HG03432 (cell line): ENCODE results near the gene DDX1.
"Not testable (repeated sequence)": the region's sequence is repeated elsewhere in the genome, so short reads cannot be mapped to it uniquely, and the experiment has no call there.

ENCODE experiments used
- ATAC-seq: cut with Tn5 transposase; IDR thresholded peaks from one replicate; pipeline ENCODE4 v1.9.1; 2021; ENCODE audit warnings: mild to moderate bottlenecking, moderate library complexity; ENCODE audit not compliant: unreplicated experiment

DDX1 gene

GRCh38 chr2:15672961-15673918 is 81.6 kb downstream of the DDX1 start:
- ATAC-seq = no peak

DNA sequence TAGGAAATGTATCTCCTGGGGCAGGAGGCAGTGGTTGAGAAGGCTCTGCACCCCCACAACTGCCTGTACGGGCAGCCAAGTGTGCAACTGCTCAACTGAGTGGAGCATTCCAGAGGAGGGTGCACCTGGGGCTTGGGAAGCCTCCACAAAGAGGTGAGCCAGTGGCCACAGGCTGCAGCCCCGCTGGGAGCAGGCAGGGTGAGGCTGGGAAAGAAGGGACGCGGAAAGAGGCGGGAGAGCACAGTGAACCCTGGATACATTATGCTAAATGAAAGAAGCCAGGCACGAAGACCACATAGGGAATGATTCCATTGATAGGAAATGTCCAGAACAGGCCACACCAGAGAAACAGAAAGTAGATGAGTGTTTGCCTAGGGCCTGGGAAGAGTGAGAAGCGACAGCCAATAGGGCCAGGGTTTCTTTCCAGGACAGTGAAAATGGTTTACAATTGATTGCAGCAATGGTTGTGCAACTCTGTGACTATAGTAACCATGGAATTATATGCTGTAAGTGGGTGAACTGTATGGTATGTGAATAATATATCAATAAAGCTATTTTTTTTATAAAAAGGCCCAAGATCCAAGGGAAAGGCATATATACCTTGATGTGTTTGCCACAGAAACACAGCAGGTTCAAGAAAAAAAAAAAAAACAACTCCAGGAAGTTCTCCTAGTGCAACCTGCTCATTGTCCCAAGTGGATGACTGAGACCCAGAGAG is 82.4 kb downstream of the DDX1 start:
- ATAC-seq = no peak

GRCh38 chr2:15674637-15675455 is 83.2 kb downstream of the DDX1 start:
- no peak for ATAC-seq

- ATAC-seq = no peak
Measured at GRCh38 chr2:15675456-15676195, 84.0 kb downstream of the DDX1 start.

GRCh38 chr2:15677141-15677843 is 85.6 kb downstream of the DDX1 start:
- no peak for ATAC-seq

GRCh38 chr2:15678346-15678745 is 86.7 kb downstream of the DDX1 start:
- no peak for ATAC-seq

GRCh38 chr2:15678909-15679308 is 87.2 kb downstream of the DDX1 start:
- ATAC-seq = no peak

GRCh38 chr2:15679386-15679924 is 87.8 kb downstream of the DDX1 start:
- no peak for ATAC-seq

GRCh38 chr2:15680132-15680531 is 88.5 kb downstream of the DDX1 start:
- not testable (repeated sequence) for ATAC-seq
